GM12801 (cell line): ENCODE measurements around the gene MCF2L.

Source experiments
- CTCF ChIP-seq: IDR thresholded peaks from one replicate; pipeline ENCODE4 v1.5.1; 2011; ENCODE audit warnings: control low read depth; ENCODE audit not compliant: insufficient read length; ENCODE audit errors: extremely low read depth

Gene MCF2L

DNA sequence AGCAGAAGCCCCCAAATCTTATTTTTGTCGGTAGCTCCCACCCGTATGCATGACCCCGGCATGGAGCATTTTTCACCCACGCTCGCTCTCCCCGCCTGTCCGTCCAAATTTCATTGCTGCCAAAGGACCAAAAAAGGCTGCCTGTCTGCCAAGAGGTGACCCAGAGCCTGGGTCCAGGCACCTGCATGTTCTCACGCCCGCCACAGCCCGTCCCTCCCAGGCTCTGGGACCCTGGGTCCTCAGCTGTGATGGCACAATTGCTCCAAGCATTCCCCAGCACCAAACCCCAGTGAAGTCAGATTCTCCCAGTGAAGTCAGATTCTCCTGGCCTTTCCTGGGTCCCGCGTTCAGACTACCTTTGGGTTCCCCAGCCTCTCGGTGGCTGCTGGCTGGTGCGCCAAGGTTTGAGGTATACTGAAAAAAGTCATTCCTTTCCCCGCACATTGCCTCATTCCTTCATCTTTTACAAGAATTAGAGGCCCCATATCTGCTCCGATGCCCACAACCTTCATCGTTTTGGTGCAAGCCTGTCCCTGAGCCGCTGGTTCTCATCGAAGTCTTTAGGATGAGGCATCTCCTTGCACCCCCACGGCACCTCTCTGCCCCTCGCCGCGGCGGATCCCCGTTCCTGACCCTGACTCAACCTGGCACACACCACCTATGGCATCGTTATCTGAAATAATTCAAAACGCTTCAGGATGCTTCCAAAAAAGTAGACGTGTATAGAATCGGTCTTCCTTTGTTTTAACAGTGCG lies 77.3 kb downstream of the MCF2L start:
- TF ChIP-seq CTCF, result no peak

- no peak for TF ChIP-seq CTCF
Measured at GRCh38 chr13:113046883-113047244, 77.8 kb downstream of the MCF2L start.

DNA sequence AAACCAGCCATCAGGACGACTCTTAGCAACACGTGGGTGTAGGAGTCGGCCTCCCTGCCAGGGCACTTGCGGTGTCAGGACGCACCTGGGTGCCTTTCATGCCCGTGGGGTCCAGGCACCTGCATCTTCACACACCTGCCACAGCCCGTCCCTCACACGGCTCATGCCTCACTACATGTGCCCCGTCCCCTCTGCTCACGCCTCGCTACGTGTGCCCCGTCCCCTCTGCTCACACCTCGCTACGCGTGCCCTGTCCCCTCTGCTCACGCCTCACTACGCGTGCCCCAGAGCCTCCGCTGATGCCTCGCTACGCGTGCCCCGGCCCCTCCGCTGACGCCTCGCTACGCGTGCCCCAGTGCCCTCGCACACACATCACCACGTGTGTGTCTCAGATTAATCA lies 78.6 kb downstream of the MCF2L start:
- TF ChIP-seq CTCF, result no peak

DNA sequence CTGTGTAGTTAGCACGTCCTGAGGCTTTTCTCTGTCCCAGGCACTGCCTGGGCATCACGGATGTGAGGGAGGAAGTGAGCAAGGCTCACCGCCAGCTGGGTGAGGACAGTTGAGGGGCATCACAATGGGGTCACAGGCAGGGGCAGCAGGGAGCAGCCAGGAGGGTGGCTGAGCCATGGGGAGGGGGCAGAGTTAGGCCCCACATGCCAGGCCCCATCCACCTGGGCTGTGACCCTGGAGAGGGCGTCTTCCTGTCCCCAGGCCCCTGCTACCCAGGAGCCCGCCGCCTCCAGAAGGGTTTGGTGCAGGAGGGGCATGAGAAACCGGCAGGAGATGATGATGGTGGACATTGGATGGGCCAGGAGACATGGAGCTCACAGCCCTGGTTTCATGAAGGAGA lies 79.8 kb downstream of the MCF2L start:
- no peak for TF ChIP-seq CTCF

GRCh38 chr13:113049521-113049941 lies 80.5 kb downstream of the MCF2L start:
- no peak for TF ChIP-seq CTCF

DNA sequence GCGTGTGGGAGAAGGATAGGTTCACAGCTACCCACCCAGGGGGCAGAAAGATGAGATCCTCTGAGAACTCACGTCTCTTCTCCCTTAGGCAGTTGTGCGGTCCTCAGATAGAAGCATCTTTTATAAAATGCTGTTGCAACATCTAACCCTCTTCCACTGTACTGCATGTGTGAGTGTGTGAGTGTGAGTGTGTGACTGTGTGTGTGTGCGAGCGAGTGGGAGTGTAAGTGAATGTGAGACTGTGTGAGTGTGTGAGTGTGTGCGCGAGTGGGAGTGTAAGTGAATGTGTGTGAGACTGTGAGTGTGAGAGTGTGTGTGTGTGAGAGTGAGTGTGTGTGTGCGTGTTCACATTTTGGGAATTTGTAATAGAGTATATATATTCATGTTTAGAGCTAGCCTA lies 81.0 kb downstream of the MCF2L start:
- TF ChIP-seq CTCF, result no peak

DNA sequence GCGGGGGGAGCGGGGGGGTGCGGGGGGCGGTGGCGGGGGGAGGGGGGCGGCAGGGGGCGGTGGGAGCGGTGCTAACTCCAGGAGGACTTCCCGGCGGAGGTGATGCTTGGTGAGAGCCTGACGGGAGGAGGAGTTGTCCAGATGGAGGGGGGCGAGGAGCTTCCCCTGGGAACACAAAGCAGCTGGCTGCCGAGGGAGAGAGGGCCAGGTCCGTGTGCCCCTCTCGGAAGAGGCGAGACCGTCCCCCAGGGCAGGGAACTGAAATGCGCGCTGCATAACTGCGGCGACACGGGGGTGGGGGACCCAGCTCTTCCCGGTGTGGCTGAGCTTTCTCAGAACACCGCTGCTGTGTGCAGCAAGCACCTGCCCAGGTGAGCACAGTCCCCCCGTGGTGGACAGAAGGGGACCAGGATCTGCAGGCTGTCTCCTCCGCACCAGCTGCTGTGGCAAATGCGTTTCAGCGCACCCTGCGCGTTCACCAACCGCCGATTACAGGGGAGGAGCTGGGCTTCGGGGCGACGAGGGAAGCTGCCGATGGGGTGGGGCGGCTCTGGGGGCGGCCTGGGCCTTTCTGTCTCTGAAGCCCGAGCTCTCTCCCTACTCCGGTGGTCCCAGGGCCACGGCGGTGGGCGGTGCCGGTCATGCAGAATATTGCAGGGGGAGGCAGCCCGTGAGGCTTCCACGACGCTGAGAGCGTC lies 81.9 kb downstream of the MCF2L start:
- TF ChIP-seq CTCF, result no peak
